CD14-positive monocyte (primary cell): ENCODE data around the gene CHST11. TPM values are rescaled to one million over a fixed set of nuclear protein-coding genes. Genes with fewer than 3 reads are reported as not detected.

Experiments
- DNase-seq, 3 donors: peaks; one replicate each; pipeline ENCODE4 v3.0.0-alpha.2; 2011 to 2022
- H2AFZ ChIP-seq: 2 replicates; pipeline ENCODE4 v1.6.0; 2012; ENCODE audit warnings: mild to moderate bottlenecking, low read depth, low read length, inconsistent platforms; ENCODE audit not compliant: insufficient read depth, poor library complexity, severe bottlenecking
- H3K27ac ChIP-seq, 2 donors: 1 replicate in 1 of 2; 2 replicates in 1 of 2; pipeline ENCODE4 v1.5.1; 2012 to 2013; ENCODE audit warnings: low read length in 2 of 2, control low read depth in 1 of 2, inconsistent platforms in 1 of 2, low read depth in 1 of 2, mild to moderate bottlenecking in 1 of 2
- H3K27me3 ChIP-seq, 2 donors: one replicate each; pipeline versions ENCODE4 v1.6.0 to v1.6.1; 2011 to 2013; ENCODE audit warnings: low read length in 2 of 2; ENCODE audit not compliant: control insufficient read depth in 2 of 2, insufficient read depth in 2 of 2
- H3K36me3 ChIP-seq, 2 donors: replicated peaks in 1 of 2; 1 replicate in 1 of 2; 2 replicates in 1 of 2; pipeline versions ENCODE4 v1.5.1 to v1.6.1; 2012 to 2013; ENCODE audit warnings: low read length in 2 of 2, control low read depth in 1 of 2, inconsistent platforms in 1 of 2, mild to moderate bottlenecking in 1 of 2; ENCODE audit not compliant: insufficient read depth in 2 of 2, control insufficient read depth in 1 of 2
- H3K4me1 ChIP-seq, 2 donors: 1 replicate in 1 of 2; 2 replicates in 1 of 2; pipeline versions ENCODE4 v1.5.1 to v1.6.1; 2012 to 2013; ENCODE audit warnings: low read length in 2 of 2, control low read depth in 1 of 2, inconsistent platforms in 1 of 2, mild to moderate bottlenecking in 1 of 2, moderate library complexity in 1 of 2; ENCODE audit not compliant: insufficient read depth in 2 of 2, control insufficient read depth in 1 of 2
- H3K4me2 ChIP-seq: replicated peaks from 2 replicates; pipeline ENCODE3; 2012; ENCODE audit warnings: low read length, moderate library complexity, mild to moderate bottlenecking; ENCODE audit not compliant: poor library complexity, severe bottlenecking; ENCODE audit errors: extremely low read depth
- H3K4me3 ChIP-seq, 3 experiments: fragments of 200-600 bp in 1 of 3; sonication (generic) in 1 of 3; replicated peaks in 1 of 3; 1 replicate in 2 of 3; 2 replicates in 1 of 3; pipeline ENCODE4 v1.5.1; 2011 to 2013; ENCODE audit warnings: low read length in 3 of 3, mild to moderate bottlenecking in 3 of 3, control low read depth in 2 of 3, low read depth in 2 of 3, inconsistent platforms in 1 of 3, moderate library complexity in 1 of 3
- H3K79me2 ChIP-seq: 2 replicates; pipeline ENCODE4 v1.6.0; 2012; ENCODE audit warnings: mild to moderate bottlenecking, control low read depth, inconsistent platforms, low read length, moderate library complexity; ENCODE audit not compliant: insufficient read depth
- H3K9ac ChIP-seq: 2 replicates; pipeline ENCODE4 v1.6.0; 2017; ENCODE audit warnings: low read length, mild to moderate bottlenecking; ENCODE audit not compliant: insufficient read depth, poor library complexity, severe bottlenecking
- H3K9me3 ChIP-seq, 2 donors: replicated peaks in 1 of 2; 1 replicate in 1 of 2; 2 replicates in 1 of 2; pipeline versions ENCODE4 v1.5.1 to v1.6.1; 2012 to 2013; ENCODE audit warnings: low read length in 2 of 2, control low read depth in 1 of 2; ENCODE audit not compliant: control insufficient read depth in 1 of 2, insufficient read depth in 1 of 2
- H4K20me1 ChIP-seq: 2 replicates; pipeline ENCODE4 v1.6.0; 2012; ENCODE audit warnings: mild to moderate bottlenecking, low read length, control low read depth, moderate library complexity; ENCODE audit not compliant: insufficient read depth
- H3K27ac Mint-ChIP-seq, 7 donors: one replicate each; pipeline ENCODE4 v1.8.0; 2020; ENCODE audit warnings: mild to moderate bottlenecking in 7 of 7, mixed read lengths in 7 of 7, moderate library complexity in 6 of 7, inconsistent platforms in 2 of 7
- H3K27me3 Mint-ChIP-seq, 3 donors: one replicate each; pipeline ENCODE4 v1.8.0; 2021 to 2022; ENCODE audit warnings: low read depth in 3 of 3, mild to moderate bottlenecking in 3 of 3, mixed read lengths in 3 of 3, moderate library complexity in 3 of 3, inconsistent platforms in 1 of 3
- H3K36me3 Mint-ChIP-seq, 2 donors: one replicate each; pipeline ENCODE4 v1.8.0; 2020; ENCODE audit warnings: mixed read lengths in 2 of 2, inconsistent platforms in 1 of 2, mild to moderate bottlenecking in 1 of 2
- H3K4me1 Mint-ChIP-seq: one replicate; pipeline ENCODE4 v1.8.0; 2020; ENCODE audit warnings: mild to moderate bottlenecking, mixed read lengths
- H3K4me3 Mint-ChIP-seq, 2 donors: one replicate each; pipeline ENCODE4 v1.8.0; 2020; ENCODE audit warnings: mild to moderate bottlenecking in 2 of 2, mixed read lengths in 2 of 2, moderate library complexity in 1 of 2
- H3K9me3 Mint-ChIP-seq, 7 donors: one replicate each; pipeline ENCODE4 v1.8.0; 2020 to 2022; ENCODE audit warnings: mixed read lengths in 7 of 7, mild to moderate bottlenecking in 6 of 7, moderate library complexity in 6 of 7, inconsistent platforms in 2 of 7
- CTCF ChIP-seq: fragments of 200-600 bp; IDR thresholded peaks from one replicate; pipeline ENCODE4 v1.8.0; 2022; ENCODE audit warnings: antibody characterized with exemption, mild to moderate bottlenecking
- WGBS: methylation state at CpG from one replicate; pipeline ENCODE4 v1.1.5; 2013; ENCODE audit warnings: missing lambda C conversion rate; ENCODE audit not compliant: insufficient coverage; 5-methylcytosine and 5-hydroxymethylcytosine counted together
- intact Hi-C, 2 donors: fragments of 100-400 bp; cut with micrococcal nuclease; formaldehyde crosslinking; loops; one replicate each; pipeline versions ENCODE4 v1.15.0 to v1.15.1; 2023
- polyA plus RNA-seq, 3 donors: library from polyadenylated mRNA; depleted of rRNA in 1 of 3; unstranded in 2 of 3; stranded (reverse) in 1 of 3; fragments of 300-500 nt in 2 of 3; fragments of >200 nt in 1 of 3; fragmentation: Illumina TruSeq in 2 of 3; gene quantifications; 1 replicate in 2 of 3; 2 replicates in 1 of 3; pipeline ENCODE4 v1.2.3, GENCODE V29; 2012 to 2021

Gene CHST11
- polyA plus RNA-seq, 3 donors: 44.4 to 66.6 (median 48.4) TPM

DNA sequence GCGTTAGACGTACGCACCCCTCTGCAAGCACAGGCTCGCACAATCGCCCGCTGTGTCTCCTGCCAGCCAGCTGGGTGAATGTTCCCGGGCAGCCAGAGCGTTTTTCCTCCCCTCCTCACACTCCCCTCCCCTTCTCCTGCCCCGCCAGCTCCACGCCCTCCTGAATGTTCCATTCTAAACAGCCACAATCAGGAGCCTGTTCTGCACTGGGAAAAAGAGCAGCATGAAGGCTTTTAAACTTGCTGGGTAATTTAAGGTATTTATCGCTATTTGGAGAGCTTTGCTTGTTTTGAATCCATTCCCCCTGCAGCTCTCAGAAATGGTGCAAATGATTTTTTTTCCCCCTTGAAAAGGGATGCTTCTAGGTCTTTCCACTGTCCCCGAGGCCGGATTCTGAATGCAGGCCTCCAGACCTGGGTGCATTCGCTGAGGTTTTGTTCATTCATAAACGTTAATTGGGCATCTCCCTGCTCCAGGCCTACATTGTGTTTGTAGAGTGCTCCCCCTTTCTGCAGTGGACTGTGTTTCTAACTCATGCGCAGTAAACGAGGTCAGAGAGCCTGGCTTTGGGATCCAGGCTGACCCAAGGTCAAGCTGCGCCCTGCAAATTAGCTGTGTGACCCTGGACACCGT, 212.5 kb downstream of the CHST11 start:
- peak in 1 of 3 donors; percentile 31 for DNase-seq
- Histone ChIP-seq H3K9ac (peak overlapping the region; percentile 30), H3K9me3 (no peaks in the 10 kb centered on the region), H3K36me3 (no peaks in the 10 kb centered on the region), H3K4me1 (peaks cover 78 to 80% of the 10 kb centered on the region in 2 donors), H4K20me1 (peaks cover 4% of the 10 kb centered on the region), H3K27me3 (no peaks in the 10 kb centered on the region), H2AFZ (no peak overlapping the region), H3K4me2 (peak overlapping the region; percentile 54), H3K27ac (peak overlapping the region; percentile 97), H3K4me3 (peak overlapping the region in 1 of 3 experiments; percentile 18), H3K79me2 (peaks cover 90% of the 10 kb centered on the region)
- H3K27me3 Mint-ChIP-seq: peaks cover 0 to 1% (median 0%) of the 10 kb centered on the region in 3 donors
- peaks cover 0 to 1% (median 0%) of the 10 kb centered on the region in 7 donors for H3K9me3 Mint-ChIP-seq
- intact Hi-C loops: loop anchor here in 1 of 2 donors (2.0 kb wide), 1 partner anchor 18 kb away; no protein-coding TSS in a partner anchor
- H3K4me3 Mint-ChIP-seq: peak overlapping the region; percentile 50 to 73
- TF ChIP-seq CTCF: peak; percentile 9
- peaks cover 82% of the 10 kb centered on the region for H3K4me1 Mint-ChIP-seq
- H3K27ac Mint-ChIP-seq: peak overlapping the region; percentile 98 to 100 (median 99)
- peaks cover 21 to 30% of the 10 kb centered on the region in 2 donors for H3K36me3 Mint-ChIP-seq
- WGBS: 35% methylated on average over 12 of the region's 19 CpGs

DNA sequence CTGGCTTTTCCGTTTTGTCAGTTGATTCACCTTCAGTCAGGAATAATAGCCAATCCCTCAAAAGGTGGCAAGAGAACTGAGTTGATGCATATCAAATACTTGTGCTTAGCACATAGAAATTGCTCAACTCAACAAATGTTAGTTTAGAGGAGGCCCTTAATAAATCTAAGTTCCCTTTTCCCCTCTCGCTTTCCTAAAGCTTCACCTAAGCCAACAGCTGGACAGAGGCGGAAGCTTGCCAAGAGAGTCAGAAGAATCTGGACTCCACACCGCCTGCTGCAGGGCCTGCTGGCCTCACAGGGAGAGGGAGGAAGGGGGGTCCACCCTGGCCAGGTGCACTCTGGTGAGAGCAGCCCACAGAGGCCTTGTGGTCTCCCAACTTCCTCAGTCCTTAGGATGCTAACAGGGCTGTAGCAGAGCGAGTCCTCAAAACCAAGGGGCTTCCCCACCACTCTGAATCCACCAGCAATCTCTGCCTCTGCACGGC, 213.1 kb downstream of the CHST11 start:
- Mint-ChIP-seq H3K36me3 (peaks cover 22 to 30% of the 10 kb centered on the region in 2 donors), H3K27me3 (peaks cover 0 to 1% (median 0%) of the 10 kb centered on the region in 3 donors), H3K9me3 (peaks cover 0 to 1% (median 0%) of the 10 kb centered on the region in 7 donors), H3K27ac (peak overlapping the region; percentile 98 to 100 (median 99)), H3K4me1 (peaks cover 79% of the 10 kb centered on the region), H3K4me3 (peak overlapping the region; percentile 58 to 73)
- no peak for TF ChIP-seq CTCF
- Histone ChIP-seq H3K4me3 (peak overlapping the region in 1 of 3 experiments; percentile 18), H3K27ac (peak overlapping the region; percentile 97), H2AFZ (no peak overlapping the region), H3K9ac (peak overlapping the region; percentile 75), H4K20me1 (peaks cover 4% of the 10 kb centered on the region), H3K4me2 (peak overlapping the region; percentile 54), H3K79me2 (peaks cover 90% of the 10 kb centered on the region), H3K36me3 (no peaks in the 10 kb centered on the region), H3K9me3 (no peaks in the 10 kb centered on the region), H3K4me1 (peaks cover 81 to 85% of the 10 kb centered on the region in 2 donors), H3K27me3 (no peaks in the 10 kb centered on the region)
- intact Hi-C loops: loop anchor here in 1 of 2 donors (2.0 to 10.0 kb wide), 5 partner anchors 19 to 215 kb away; partner anchors contain the start of gene CHST11
- DNase-seq: peak; percentile 67 to 92 (median 79)
- WGBS: 0% methylated on average over 3 of the region's 6 CpGs
